ENCODE measurements around the gene SCMH1.
A peak's percentile ranks its signal among the peaks of the same experiment; 100 is the strongest.

SCMH1 gene

GRCh38 chr1:40987439-40988276, 254.4 kb downstream of the SCMH1 start:
- DNase-seq = no peak

DNA sequence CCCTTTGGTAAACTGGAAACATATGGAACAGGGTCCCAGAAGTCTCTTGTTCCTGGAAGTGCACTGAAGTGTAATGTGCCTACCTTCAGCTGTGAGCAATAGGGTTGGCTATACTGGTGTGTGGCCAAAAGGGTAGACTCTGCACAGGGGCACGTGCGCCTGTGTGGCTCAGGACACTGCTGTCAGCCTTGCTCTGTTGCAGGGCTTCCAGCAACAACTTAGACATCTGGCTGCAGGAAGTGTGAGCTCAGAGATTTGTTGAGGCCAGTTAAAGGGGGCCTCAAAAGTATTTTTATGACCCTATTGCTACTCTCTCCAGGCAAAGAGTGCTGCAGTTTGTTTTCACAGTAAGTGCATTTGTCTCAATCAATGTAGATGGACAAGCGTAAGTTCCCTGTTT, 255.2 kb downstream of the SCMH1 start:
- DNase-seq = no peak

DNA sequence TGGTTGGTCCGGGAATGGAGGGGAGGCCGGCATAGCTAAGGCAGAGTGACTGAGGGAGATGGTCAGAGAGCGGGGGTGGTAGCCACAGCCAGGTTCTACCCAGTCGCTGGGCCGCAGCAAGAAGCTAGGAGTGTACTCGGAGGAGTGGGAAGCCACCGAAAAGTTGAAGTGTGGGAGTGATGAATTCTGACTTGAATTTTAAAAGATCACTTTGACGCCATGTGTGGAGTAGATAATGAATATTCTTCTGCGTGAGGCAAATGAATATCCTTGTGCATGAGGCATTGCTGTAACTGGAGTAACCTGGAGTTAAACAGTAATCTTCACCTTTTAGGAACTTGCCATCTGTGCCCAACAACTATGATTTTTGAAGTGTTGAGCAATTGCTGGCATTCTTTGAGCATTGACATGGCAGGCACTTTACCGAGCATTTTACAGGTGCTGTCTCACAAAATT, 255.8 kb downstream of the SCMH1 start:
- no peak for DNase-seq

- no peak for DNase-seq
Observed at GRCh38 chr1:40985875-40986274, 256.2 kb downstream of the SCMH1 start.

DNA sequence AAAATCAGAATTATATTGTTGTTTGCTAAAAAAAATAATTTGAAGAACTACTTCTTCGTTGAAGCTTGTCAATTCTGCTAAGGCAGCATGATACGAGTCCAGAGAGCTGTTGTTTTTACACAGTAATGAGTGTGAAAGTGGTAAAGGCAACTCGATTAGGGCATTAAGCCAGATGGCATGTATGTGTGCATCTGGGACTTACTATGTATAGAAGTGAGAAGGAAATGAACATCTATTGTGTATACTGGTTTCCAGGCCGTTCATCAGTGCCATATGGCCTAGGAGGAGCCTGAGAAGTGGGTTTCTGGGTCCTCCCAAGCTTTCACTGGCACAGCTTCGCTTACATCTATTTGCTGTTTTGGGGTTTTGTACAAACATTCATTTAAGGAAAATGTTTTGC, 256.9 kb downstream of the SCMH1 start:
- DNase-seq = no peak

DNA sequence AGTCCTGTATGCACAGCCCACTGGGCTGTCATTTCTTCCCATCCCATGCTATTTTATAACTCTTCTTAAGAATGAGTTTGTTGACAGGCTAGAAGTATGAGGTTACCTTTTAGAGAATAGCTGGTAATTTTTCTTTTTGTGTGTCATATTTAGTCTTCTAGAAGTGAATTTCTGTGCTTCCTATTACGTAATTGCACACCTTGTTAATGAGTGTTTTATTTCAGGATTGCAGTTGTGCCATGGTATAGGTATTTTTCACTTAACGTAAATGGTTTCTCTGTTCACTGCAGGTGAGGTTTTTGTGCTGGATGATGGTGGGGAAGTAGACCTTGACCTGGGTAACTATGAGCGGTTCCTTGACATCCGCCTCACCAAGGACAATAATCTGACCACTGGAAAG, 257.6 kb downstream of the SCMH1 start:
- DNase-seq = no peak

GRCh38 chr1:40984066-40984465, 258.0 kb downstream of the SCMH1 start:
- peak; percentile 30 for DNase-seq

- DNase-seq = no peak
Observed at GRCh38 chr1:40983286-40983685, 258.8 kb downstream of the SCMH1 start.

DNA sequence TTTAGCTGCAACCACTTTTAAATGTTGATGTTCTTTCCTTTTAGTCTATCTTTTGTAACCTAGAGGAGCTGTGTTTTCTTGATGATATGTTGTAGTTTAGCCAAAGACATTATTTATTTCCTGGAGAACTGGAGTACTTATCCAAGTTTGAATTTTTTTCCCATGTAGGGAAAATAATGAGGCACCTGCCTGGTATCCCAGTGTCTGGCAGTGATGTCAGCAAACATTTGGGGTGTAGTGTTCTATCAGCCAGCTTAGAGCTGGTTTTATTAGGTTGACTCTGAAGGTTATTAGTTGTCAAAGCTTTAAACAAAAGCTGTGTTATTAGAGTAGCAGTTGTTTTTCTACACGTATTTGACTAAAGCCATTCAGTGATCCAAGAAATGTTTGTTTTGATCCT, 259.4 kb downstream of the SCMH1 start:
- DNase-seq = no peak

- no peak for DNase-seq
Observed at GRCh38 chr1:40981691-40982448, 260.2 kb downstream of the SCMH1 start.

- DNase-seq = peak; percentile 45
Observed at GRCh38 chr1:40980453-40981121, 261.5 kb downstream of the SCMH1 start.

DNA sequence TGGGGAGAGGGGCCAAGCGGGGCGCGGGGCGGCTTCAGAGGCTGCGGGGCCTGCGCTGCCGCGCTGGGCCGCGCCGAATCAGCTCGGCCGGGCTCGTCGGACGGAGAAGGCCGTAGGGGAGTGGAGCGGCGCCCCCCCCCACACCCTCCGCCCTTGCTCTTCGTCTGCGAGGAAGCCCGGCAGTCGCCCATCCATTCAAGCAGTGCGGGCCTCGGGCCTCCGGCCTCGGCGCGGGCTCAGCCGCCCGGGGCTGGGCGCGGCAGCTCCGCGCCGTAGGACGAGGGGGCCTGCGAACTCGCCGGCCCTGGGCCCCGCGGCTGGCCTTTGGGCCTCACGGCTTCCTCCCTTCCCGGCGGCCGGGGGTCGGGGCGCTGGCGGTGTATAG, 262.0 kb downstream of the SCMH1 start:
- no peak for DNase-seq

DNA sequence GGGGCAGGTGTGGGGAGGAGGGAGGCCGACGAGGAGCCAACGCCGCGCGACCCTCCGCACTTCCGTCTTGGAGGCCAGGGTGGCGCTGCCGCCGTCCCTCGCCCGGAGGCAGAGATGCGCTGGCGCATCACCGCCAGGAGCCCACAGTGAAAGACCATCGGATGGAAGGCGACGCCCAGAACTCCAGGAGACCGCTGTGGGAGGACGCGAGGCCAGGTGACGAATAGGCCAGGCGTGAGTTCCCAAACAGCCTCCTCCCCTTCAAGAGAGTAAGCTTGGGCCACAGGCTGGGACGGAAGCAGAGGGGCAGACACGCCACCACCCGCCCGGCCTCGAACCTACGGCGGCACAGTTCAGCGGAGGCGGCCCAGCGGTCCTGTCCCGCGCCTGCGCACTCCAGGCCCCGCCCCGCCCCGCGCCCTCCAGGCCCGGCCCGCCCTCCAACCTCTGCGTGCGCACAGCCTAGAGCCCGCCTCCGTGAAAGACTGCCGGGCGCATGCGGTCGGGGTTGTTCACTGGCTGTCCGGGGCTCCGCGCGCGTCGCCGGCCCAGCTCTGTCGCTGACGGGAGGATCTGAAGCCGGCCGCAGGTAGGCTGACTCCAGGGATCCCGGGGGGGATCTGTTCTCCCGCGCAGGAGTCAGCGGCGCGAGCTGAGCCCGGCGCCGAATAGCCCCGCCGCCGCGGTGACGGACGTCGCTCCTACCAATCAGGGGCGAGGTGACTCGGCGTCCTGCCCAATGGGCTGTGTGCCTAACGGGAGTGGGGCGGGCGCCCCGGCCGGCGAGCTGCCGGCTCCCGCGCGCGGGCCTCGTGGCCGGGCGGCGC, 262.7 kb downstream of the SCMH1 start, which contains the start of gene CTPS1:
Gene CTPS1 (plus strand): TSS at position 456 of the 827 bp plus-strand sequence. CDS start 3,595 bp downstream, outside the sequence.
- DNase-seq = peak; percentile 94

GRCh38 chr1:40978886-40979240, 263.2 kb downstream of the SCMH1 start:
- DNase-seq = no peak

DNA sequence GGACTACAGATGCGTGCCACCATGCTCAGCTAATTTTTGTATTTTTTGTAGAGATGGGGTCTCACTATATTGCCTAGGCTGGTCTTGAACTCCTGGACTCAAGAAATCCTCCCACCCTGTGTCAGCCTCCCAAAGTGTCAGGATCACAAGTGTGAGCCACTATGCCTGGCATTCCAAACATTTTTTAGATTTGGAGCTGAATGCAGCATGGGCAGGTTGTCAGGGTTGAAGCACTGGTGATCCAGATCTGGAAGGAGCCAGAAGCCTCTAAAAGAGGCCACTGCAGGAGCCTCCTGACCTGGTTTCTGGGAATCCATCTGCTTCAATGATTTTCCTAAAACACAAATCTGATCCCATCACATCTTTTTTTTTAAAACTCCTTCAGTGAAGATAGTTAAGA, 264.4 kb downstream of the SCMH1 start:
- peak; percentile 73 for DNase-seq

All from EL (cell line).